Activated CD4-positive, alpha-beta memory T cell treated with anti-CD3 and anti-CD28 coated beads for 36 hours (primary cell): Measurements from ENCODE around the gene POLE2. TPM values are rescaled to one million over a fixed set of nuclear protein-coding genes. Genes with fewer than 3 reads are reported as not detected.
"Not testable (repeated sequence)": the region's sequence is repeated elsewhere in the genome, so short reads cannot be mapped to it uniquely, and the experiment has no call there.

Experiments used
- CTCF ChIA-PET: fragments of 350-600 bp; sonication (Branson Sonifier 250); formaldehyde crosslinking; loops from one replicate; lab custom pipeline; 2021; ENCODE audit warnings: antibody characterized with exemption, inconsistent platforms; lab: Charles Lee
- POLR2A ChIA-PET: fragments of 350-600 bp; sonication (Branson Sonifier 250); formaldehyde crosslinking; loops from one replicate; lab custom pipeline; 2021; ENCODE audit warnings: antibody characterized with exemption; lab: Charles Lee
- DNase-seq: peaks from one replicate; pipeline ENCODE4 v3.0.0-alpha.2; 2020
- H3K27ac Mint-ChIP-seq: one replicate; pipeline ENCODE4 v1.8.0; 2021; ENCODE audit warnings: mixed read lengths
- H3K27me3 Mint-ChIP-seq: one replicate; pipeline ENCODE4 v1.8.0; 2021; ENCODE audit warnings: mixed read lengths
- H3K36me3 Mint-ChIP-seq: one replicate; pipeline ENCODE4 v1.8.0; 2021; ENCODE audit warnings: mixed read lengths
- H3K4me1 Mint-ChIP-seq: one replicate; pipeline ENCODE4 v1.8.0; 2021; ENCODE audit warnings: low read depth, mixed read lengths
- H3K4me3 Mint-ChIP-seq: one replicate; pipeline ENCODE4 v1.8.0; 2021; ENCODE audit warnings: mild to moderate bottlenecking, mixed read lengths
- H3K9me3 Mint-ChIP-seq: one replicate; pipeline ENCODE4 v1.8.0; 2021; ENCODE audit warnings: mixed read lengths
- intact Hi-C: fragments of 100-400 bp; cut with micrococcal nuclease; formaldehyde crosslinking; loops from one replicate; pipeline ENCODE4 v1.15.1; 2023
- total RNA-seq, 2 experiments: library from RNA; stranded (reverse); gene quantifications; one replicate each; pipeline ENCODE4 v1.2.3, GENCODE V29; 2021

Gene POLE2
- total RNA-seq, 2 experiments from 2014 or later: 41.3 to 43.4 TPM

GRCh38 chr14:49693735-49694124 is 5.7 kb upstream of the POLE2 start:
- not testable (repeated sequence) for H3K27me3 Mint-ChIP-seq, DNase-seq, H3K9me3 Mint-ChIP-seq, H3K36me3 Mint-ChIP-seq, H3K27ac Mint-ChIP-seq
- ChIA-PET POLR2A (interaction anchor here (0.6 kb wide), 1 partner anchor 174 kb away, joined by 5 read pairs; no protein-coding TSS in a partner anchor), CTCF (interaction anchor here (1.2 kb wide), 1 partner anchor 74 kb away, joined by 4 read pairs; the partner anchor contains the start of gene KLHDC2)
- intact Hi-C loops: loop anchor here (1.0 to 5.0 kb wide), 2 partner anchors 75 to 169 kb away; partner anchors contain the start of gene KLHDC2
- peak overlapping the region; percentile 40 for H3K4me3 Mint-ChIP-seq
- peaks cover 23% of the 10 kb centered on the region for H3K4me1 Mint-ChIP-seq

- peak; percentile 86 for DNase-seq
- H3K9me3 Mint-ChIP-seq: no peaks in the 10 kb centered on the region
- ChIA-PET POLR2A (interaction anchor here (0.6 to 1.3 kb wide), 2 partner anchors 75 to 175 kb away, joined by 5 read pairs; partner anchors contain the start of gene KLHDC2), CTCF (interaction anchor here (0.7 to 1.4 kb wide), 6 partner anchors 59 to 347 kb away, joined by 3 to 6 read pairs (median 4); partner anchors contain the start of genes KLHDC2 and NEMF)
- peaks cover 27% of the 10 kb centered on the region for H3K4me1 Mint-ChIP-seq
- H3K36me3 Mint-ChIP-seq: no peaks in the 10 kb centered on the region
- H3K4me3 Mint-ChIP-seq: peak within 1 kb of the TSS; percentile 77
- no peaks in the 10 kb centered on the region for H3K27me3 Mint-ChIP-seq
- peak within 1 kb of the TSS; percentile 40 for H3K27ac Mint-ChIP-seq
- intact Hi-C loops: loop anchor here (1.0 to 5.0 kb wide), 2 partner anchors 75 to 169 kb away; partner anchors contain the start of gene KLHDC2
Measured at GRCh38 chr14:49692811-49693734, 5.1 kb upstream of the POLE2 start, which contains the start of gene KLHDC1. Gene KLHDC1 (plus strand): TSS chr14:49693120. CDS start chr14:49693195, 75 bp downstream.

DNA sequence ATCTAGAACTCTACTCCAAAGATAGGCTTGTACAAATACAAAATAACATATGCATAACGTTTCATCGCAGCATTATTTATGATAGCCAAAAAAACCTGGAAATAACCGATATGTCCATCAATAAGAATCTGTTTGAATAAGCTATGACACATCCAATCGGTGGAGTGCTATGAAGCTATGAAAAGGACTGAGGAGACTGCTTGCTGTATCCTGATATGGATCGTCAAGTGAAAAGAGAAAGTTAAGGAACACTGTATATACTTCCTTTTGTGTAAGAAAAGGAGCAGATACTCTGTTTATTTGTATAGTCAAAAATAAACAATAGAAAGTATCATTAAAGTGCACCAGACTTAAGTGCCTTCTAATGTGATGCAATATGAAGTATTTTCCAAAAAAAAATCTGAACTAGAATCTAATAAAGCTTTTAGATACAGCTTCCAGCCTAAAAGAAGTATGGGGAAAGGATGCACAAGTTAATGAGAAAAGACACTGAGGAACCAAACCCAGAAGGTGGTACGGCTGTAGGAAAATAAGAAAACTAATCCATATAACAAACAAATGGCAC is 4.3 kb upstream of the POLE2 start:
- Mint-ChIP-seq H3K9me3 (no peaks in the 10 kb centered on the region), H3K27me3 (no peaks in the 10 kb centered on the region), H3K36me3 (no peaks in the 10 kb centered on the region), H3K27ac (peak overlapping the region; percentile 40), H3K4me3 (peak overlapping the region; percentile 77), H3K4me1 (peaks cover 29% of the 10 kb centered on the region)
- DNase-seq: no peak
- intact Hi-C loops: loop anchor here (5.0 kb wide), 1 partner anchor 170 kb away; no protein-coding TSS in a partner anchor
- CTCF ChIA-PET: interaction anchor here (0.7 to 1.4 kb wide), 5 partner anchors 58 to 348 kb away, joined by 3 to 6 read pairs (median 4); partner anchors contain the start of gene NEMF
- POLR2A ChIA-PET: interaction anchor here (1.3 kb wide), 1 partner anchor 75 kb away, joined by 5 read pairs; the partner anchor contains the start of gene KLHDC2

GRCh38 chr14:49691031-49691430 is 3.0 kb upstream of the POLE2 start:
- H3K36me3 Mint-ChIP-seq: no peaks in the 10 kb centered on the region
- peaks cover 38% of the 10 kb centered on the region for H3K4me1 Mint-ChIP-seq

DNA sequence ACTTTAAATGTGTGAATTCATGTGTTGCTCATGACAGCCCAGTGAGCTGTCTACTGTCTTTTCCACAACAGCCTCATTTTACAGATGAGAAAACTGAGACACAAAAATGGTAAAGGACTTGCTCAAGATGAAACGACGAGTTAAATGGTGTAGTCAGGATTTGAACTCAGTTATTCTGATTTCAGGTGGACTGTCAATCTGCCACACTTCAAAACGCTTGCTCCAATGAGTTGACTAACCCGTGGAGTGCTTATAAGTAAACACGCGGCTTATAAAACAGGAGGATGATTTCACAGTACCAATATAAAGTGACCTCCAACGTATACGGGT is 652 bp upstream of the POLE2 start:
- intact Hi-C loops: loop anchor here (1.0 to 5.0 kb wide), 5 partner anchors 54 to 429 kb away; partner anchors contain the start of genes KLHDC2, NEMF, RPS29 and VCPKMT
- ChIA-PET POLR2A (interaction anchor here (1.0 to 3.6 kb wide), 3 partner anchors 54 to 80 kb away, joined by 4 to 19 read pairs (median 8); partner anchors contain the start of gene KLHDC2), CTCF (interaction anchor here (1.2 to 1.6 kb wide), 5 partner anchors 54 to 164 kb away, joined by 3 to 4 read pairs (median 3); partner anchors contain the start of genes DNAAF2, NEMF and RPS29)
- Mint-ChIP-seq H3K9me3 (no peaks in the 10 kb centered on the region), H3K27me3 (no peaks in the 10 kb centered on the region), H3K27ac (peak overlapping the region; percentile 82), H3K36me3 (peaks cover 4% of the 10 kb centered on the region), H3K4me3 (peak overlapping the region; percentile 92), H3K4me1 (peaks cover 26% of the 10 kb centered on the region)
- no peak for DNase-seq

More at GRCh38 chr14:49691031-49691430, 3.0 kb upstream of the POLE2 start:
- POLR2A ChIA-PET: interaction anchor here (0.6 to 0.8 kb wide), 2 partner anchors 77 to 488 kb away, joined by 3 read pairs; partner anchors contain the start of gene KLHDC2
- no peak overlapping the region for H3K27ac Mint-ChIP-seq
- H3K27me3 Mint-ChIP-seq: no peaks in the 10 kb centered on the region
- no peak overlapping the region for H3K4me3 Mint-ChIP-seq
- no peaks in the 10 kb centered on the region for H3K9me3 Mint-ChIP-seq
- DNase-seq: no peak
- CTCF ChIA-PET: no interaction called here
- intact Hi-C loops: loop anchor here (5.0 kb wide), 1 partner anchor 171 kb away; no protein-coding TSS in a partner anchor

DNA sequence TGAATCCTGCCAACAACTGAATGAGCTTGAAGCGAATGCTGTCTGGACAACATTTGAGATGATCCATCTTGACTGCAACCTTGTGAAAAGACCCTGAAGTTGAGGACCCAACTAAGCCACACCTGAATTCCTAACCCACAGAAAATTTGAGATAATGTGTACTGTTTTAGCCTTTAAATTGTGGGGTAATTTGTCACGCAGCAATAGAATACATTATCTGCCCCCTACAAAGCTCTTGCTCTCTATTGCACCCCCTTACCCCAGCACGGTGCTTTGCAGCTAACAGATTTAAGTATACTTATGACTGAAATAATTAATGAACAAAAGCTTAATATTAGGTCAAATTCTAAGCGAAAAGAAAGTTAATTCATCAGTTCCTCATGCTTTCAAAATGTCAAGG is 1.6 kb downstream of the POLE2 start:
- intact Hi-C loops: loop anchor here (5.0 kb wide), 3 partner anchors 99 to 431 kb away; partner anchors contain the start of genes NEMF, RPS29 and VCPKMT
- ChIA-PET CTCF (interaction anchor here (0.6 to 1.0 kb wide), 2 partner anchors 52 to 103 kb away, joined by 3 read pairs; no protein-coding TSS in a partner anchor), POLR2A (interaction anchor here (1.8 to 3.6 kb wide), 3 partner anchors 52 to 82 kb away, joined by 8 to 19 read pairs (median 8); partner anchors contain the start of genes KLHDC2, MGAT2 and RPL36AL)
- peaks cover 16% of the 10 kb centered on the region for H3K36me3 Mint-ChIP-seq
- H3K27me3 Mint-ChIP-seq: no peaks in the 10 kb centered on the region
- no peak for DNase-seq
- H3K4me1 Mint-ChIP-seq: peaks cover 18% of the 10 kb centered on the region
- H3K27ac Mint-ChIP-seq: no peak overlapping the region
- no peaks in the 10 kb centered on the region for H3K9me3 Mint-ChIP-seq
- H3K4me3 Mint-ChIP-seq: peak overlapping the region; percentile 92

GRCh38 chr14:49679271-49679670 is 8.7 kb downstream of the POLE2 start:
- CTCF ChIA-PET: no interaction called here
- intact Hi-C loops: no loop called here
- Mint-ChIP-seq H3K9me3 (no peaks in the 10 kb centered on the region), H3K36me3 (peaks cover 58% of the 10 kb centered on the region), H3K4me3 (no peak overlapping the region), H3K27ac (peak overlapping the region; percentile 2), H3K4me1 (peaks cover 9% of the 10 kb centered on the region), H3K27me3 (no peaks in the 10 kb centered on the region)
- no peak for DNase-seq
- POLR2A ChIA-PET: no interaction called here

GRCh38 chr14:49677643-49678042 is 10.4 kb downstream of the POLE2 start:
- Mint-ChIP-seq H3K36me3 (peaks cover 66% of the 10 kb centered on the region), H3K4me3 (no peak overlapping the region), H3K4me1 (peaks cover 9% of the 10 kb centered on the region), H3K27me3 (no peaks in the 10 kb centered on the region), H3K27ac (no peak overlapping the region), H3K9me3 (no peaks in the 10 kb centered on the region)
- CTCF ChIA-PET: interaction anchor here (0.5 to 1.0 kb wide), 3 partner anchors 10 to 562 kb away, joined by 3 read pairs; partner anchors contain the start of gene POLE2
- POLR2A ChIA-PET: no interaction called here
- intact Hi-C loops: no loop called here
- DNase-seq: no peak

DNA sequence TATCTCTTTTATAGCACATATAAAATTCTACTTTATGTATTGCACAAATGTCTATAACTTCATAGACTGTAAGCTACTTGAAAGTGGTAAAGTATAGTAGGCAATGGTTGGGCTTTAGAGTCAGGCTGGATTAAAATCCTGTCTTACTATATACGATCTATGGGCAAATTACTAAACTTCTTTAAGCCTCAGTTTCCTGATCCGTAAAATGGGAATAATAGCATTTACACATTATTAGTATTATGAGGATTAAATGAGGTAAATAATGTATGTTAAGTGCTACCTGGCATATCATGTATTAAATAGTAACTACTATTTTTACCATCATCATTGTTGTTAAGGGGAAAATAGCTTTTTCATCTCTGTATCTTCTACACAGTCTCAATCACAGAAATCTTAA is 14.4 kb downstream of the POLE2 start:
- H3K4me1 Mint-ChIP-seq: no peaks in the 10 kb centered on the region
- no peak for DNase-seq
- no peaks in the 10 kb centered on the region for H3K9me3 Mint-ChIP-seq
- intact Hi-C loops: no loop called here
- POLR2A ChIA-PET: no interaction called here
- CTCF ChIA-PET: no interaction called here
- no peak overlapping the region for H3K27ac Mint-ChIP-seq
- H3K36me3 Mint-ChIP-seq: peaks cover 53% of the 10 kb centered on the region
- H3K4me3 Mint-ChIP-seq: no peak overlapping the region
- no peaks in the 10 kb centered on the region for H3K27me3 Mint-ChIP-seq

GRCh38 chr14:49670475-49670874 is 17.5 kb downstream of the POLE2 start:
- peaks cover 45% of the 10 kb centered on the region for H3K36me3 Mint-ChIP-seq
- POLR2A ChIA-PET: no interaction called here

More at GRCh38 chr14:49670475-49670874, 17.5 kb downstream of the POLE2 start:
- Mint-ChIP-seq H3K9me3 (no peaks in the 10 kb centered on the region), H3K27ac (no peak overlapping the region), H3K4me3 (no peak overlapping the region), H3K27me3 (no peaks in the 10 kb centered on the region), H3K4me1 (no peaks in the 10 kb centered on the region)
- intact Hi-C loops: no loop called here
- CTCF ChIA-PET: no interaction called here
- DNase-seq: no peak
